Gastrocnemius medialis (tissue), 4 donors: ENCODE results near the gene KIF2A. TPM values are rescaled to one million over a fixed set of nuclear protein-coding genes. Genes with fewer than 3 reads are reported as not detected.

Source experiments
- ATAC-seq, 2 donors: fragments of 150-250 bp; one replicate each; pipeline ENCODE4 v1.9.1; 2016
- DNase-seq, 2 donors: peaks; one replicate each; pipeline ENCODE4 v3.0.0-alpha.2; 2019
- H3K27ac ChIP-seq, 4 donors: fragments of 200-600 bp; sonication (generic); 1 replicate in 1 of 4; 2 replicates in 3 of 4; pipeline ENCODE4 v1.5.1; 2016 to 2018; ENCODE audit warnings: mild to moderate bottlenecking in 2 of 4, moderate library complexity in 1 of 4
- H3K27me3 ChIP-seq, 3 donors: fragments of 200-600 bp; sonication (generic) in 2 of 3; 1 replicate in 1 of 3; 2 replicates in 2 of 3; pipeline versions ENCODE4 v1.5.1 to v1.6.0; 2016 to 2019; ENCODE audit warnings: mild to moderate bottlenecking in 1 of 3, moderate library complexity in 1 of 3
- H3K36me3 ChIP-seq, 2 donors: fragments of 200-600 bp; sonication (generic) in 1 of 2; one replicate each; pipeline ENCODE4 v1.5.1; 2017 to 2018
- H3K4me1 ChIP-seq, 2 donors: fragments of 200-600 bp; sonication (generic) in 1 of 2; one replicate each; pipeline ENCODE4 v1.5.1; 2016 to 2017; ENCODE audit warnings: mild to moderate bottlenecking in 2 of 2
- H3K4me3 ChIP-seq, 4 donors: fragments of 200-600 bp; sonication (generic) in 3 of 4; 1 replicate in 1 of 4; 2 replicates in 3 of 4; pipeline ENCODE4 v1.5.1; 2016 to 2019; ENCODE audit warnings: mild to moderate bottlenecking in 2 of 4
- H3K9me3 ChIP-seq, 3 donors: fragments of 200-600 bp; sonication (generic) in 2 of 3; 1 replicate in 1 of 3; 2 replicates in 2 of 3; pipeline ENCODE4 v1.5.1; 2016 to 2019
- POLR2A ChIP-seq, 2 donors: fragments of 450-650 bp; IDR thresholded peaks; one replicate each; pipeline ENCODE4 v1.6.1; 2017; ENCODE audit warnings: antibody characterized with exemption in 2 of 2, mild to moderate bottlenecking in 2 of 2, moderate library complexity in 2 of 2
- in situ Hi-C, 4 donors: fragments of 200-750 bp; cut with MboI; loops; one replicate each; pipeline versions ENCODE4 v1.15.0 to v1.8.0; 2017; ENCODE audit warnings: low sequenced_read_pairs in 4 of 4
- intact Hi-C: fragments of 100-400 bp; cut with DNase I; formaldehyde crosslinking; loops from one replicate; pipeline ENCODE4 v1.15.1; 2023; ENCODE audit warnings: low total_unique reads
- total RNA-seq, 4 donors: library from RNA; depleted of rRNA; stranded (reverse); fragments of >200 nt; gene quantifications; one replicate each; pipeline versions ENCODE4 v1.1.0 to v1.2.3, GENCODE V29; 2016
- TF ChIP-seq, protein P1 (sequence below), 5 experiments: fragments of 450-650 bp in 3 of 5; fragments of 200-600 bp in 2 of 5; sonication (generic) in 2 of 5; IDR thresholded peaks in 4 of 5; conservative IDR thresholded peaks in 1 of 5; 1 replicate in 4 of 5; 2 replicates in 1 of 5; pipeline ENCODE4 v1.5.1; 2016 to 2019; ENCODE audit warnings: antibody characterized with exemption in 5 of 5, mild to moderate bottlenecking in 3 of 5, moderate library complexity in 3 of 5

The KIF2A gene
- total RNA-seq, 4 donors from 2014 or later: 7.5 to 14.2 (median 11.8) TPM

DNA sequence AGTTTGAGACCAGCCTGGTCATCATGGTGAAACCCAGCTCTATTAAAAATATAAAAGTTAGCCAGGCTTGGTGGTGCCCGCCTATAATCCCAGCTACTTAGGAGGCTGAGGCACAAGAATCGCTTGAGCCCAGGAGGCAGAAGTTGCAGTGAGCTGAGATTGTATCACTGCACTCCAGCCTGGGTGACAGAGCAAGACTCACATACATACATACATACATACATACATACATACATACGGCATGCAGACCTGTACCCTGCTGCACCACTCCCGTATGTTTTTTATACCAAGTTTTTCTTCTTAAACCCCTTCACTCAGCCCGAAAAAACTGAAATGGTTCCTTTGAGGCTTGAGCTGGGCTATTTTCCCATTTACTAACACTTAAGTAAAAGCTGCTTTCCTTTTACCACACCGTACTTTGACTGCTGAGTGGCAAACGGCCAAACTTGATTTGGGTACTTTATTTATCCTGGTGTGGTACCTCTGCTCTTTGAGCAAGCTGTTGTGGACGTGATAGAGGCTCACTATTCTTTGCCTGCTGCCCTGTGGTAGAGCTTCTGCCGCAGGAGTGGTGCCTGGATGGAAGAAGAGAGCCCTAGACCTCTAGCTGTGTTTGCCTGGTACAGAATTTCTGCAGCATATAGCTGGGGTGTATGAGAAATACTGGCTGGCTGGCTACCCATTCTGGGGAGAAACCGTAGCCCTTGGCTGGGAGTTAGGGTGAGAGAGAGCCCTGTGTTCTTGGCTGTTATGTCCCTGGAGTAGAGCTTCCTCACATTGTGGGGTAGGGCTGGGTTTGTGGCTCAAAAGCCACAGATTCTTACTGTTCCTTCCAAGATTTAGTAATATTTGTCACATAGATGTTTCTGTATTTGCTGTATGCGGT lies 126.0 kb downstream of the KIF2A start:
- ATAC-seq (peak; percentile 84), DNase-seq (peak; percentile 38 to 56)
- no peaks in the 10 kb centered on the region for H3K27me3 ChIP-seq
- in situ Hi-C loops (no loop called here), intact Hi-C loops (no loop called here)
- peak overlapping the region in 3 of 4 donors; percentile 5 to 27 (median 5) for H3K4me3 ChIP-seq
- H3K9me3 ChIP-seq: no peaks in the 10 kb centered on the region
- TF ChIP-seq POLR2A (IDR thresholded peaks at IDR 0.05): no peak
- TF ChIP-seq, protein P1, sequence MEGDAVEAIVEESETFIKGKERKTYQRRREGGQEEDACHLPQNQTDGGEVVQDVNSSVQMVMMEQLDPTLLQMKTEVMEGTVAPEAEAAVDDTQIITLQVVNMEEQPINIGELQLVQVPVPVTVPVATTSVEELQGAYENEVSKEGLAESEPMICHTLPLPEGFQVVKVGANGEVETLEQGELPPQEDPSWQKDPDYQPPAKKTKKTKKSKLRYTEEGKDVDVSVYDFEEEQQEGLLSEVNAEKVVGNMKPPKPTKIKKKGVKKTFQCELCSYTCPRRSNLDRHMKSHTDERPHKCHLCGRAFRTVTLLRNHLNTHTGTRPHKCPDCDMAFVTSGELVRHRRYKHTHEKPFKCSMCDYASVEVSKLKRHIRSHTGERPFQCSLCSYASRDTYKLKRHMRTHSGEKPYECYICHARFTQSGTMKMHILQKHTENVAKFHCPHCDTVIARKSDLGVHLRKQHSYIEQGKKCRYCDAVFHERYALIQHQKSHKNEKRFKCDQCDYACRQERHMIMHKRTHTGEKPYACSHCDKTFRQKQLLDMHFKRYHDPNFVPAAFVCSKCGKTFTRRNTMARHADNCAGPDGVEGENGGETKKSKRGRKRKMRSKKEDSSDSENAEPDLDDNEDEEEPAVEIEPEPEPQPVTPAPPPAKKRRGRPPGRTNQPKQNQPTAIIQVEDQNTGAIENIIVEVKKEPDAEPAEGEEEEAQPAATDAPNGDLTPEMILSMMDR (IDR thresholded peaks at IDR 0.05 in 4 of 5, conservative IDR thresholded peaks at IDR 0.05 in 1 of 5): no peak
- H3K27ac ChIP-seq: peak overlapping the region; percentile 54 to 84 (median 60)
- peaks cover 26 to 34% of the 10 kb centered on the region in 2 donors for H3K4me1 ChIP-seq
- H3K36me3 ChIP-seq: no peaks in the 10 kb centered on the region

DNA sequence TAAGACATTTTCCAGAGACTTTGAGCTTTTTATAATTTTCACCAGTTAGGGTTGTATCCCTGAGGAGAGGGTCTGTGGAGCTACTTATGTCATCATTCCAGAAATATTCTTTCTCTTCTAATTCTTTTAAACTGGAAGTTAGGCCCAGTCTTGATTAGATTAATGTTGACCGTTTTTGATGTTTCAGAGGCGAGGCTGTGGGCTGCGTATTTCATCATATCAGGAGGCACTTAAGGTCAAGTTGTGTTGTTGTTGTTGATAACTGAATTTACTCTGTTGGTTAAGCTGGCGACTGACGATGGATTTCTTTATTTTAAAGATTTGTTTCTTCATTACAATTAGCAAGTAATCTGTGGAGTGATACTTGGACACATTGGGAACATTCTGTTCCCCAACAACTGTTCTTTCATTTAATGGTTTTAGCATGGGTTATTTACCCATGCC lies 126.6 kb downstream of the KIF2A start:
- peak; percentile 61 to 73 for ATAC-seq

More for the DNA sequence above, 126.6 kb downstream of the KIF2A start:
- no peak for TF ChIP-seq POLR2A (IDR thresholded peaks at IDR 0.05)
- TF ChIP-seq, protein P1 (IDR thresholded peaks at IDR 0.05 in 4 of 5, conservative IDR thresholded peaks at IDR 0.05 in 1 of 5): no peak
- in situ Hi-C loops (no loop called here), intact Hi-C loops (no loop called here)
- Histone ChIP-seq H3K27me3 (no peaks in the 10 kb centered on the region), H3K4me3 (peak overlapping the region in 2 of 4 donors; percentile 5 to 27), H3K27ac (peak overlapping the region; percentile 54 to 84 (median 60)), H3K9me3 (no peaks in the 10 kb centered on the region), H3K4me1 (peaks cover 26 to 34% of the 10 kb centered on the region in 2 donors), H3K36me3 (no peaks in the 10 kb centered on the region)
- DNase-seq: peak in 1 of 2 donors; percentile 18

Other genes with a start within 250 kb of the KIF2A start
- gene DIMT1, start 97.7 kb downstream of the KIF2A start, total RNA-seq: 10 to 100 TPM; 13.5 to 28.3 (median 21.4) TPM
- 10 to 100 TPM; 15.5 to 36.0 (median 20.1) TPM for gene IPO11, start 106.6 kb downstream of the KIF2A start, total RNA-seq